GM18907 (cell line): Measurements from ENCODE around the gene PYGL.
"Not testable (repeated sequence)": the region's sequence is repeated elsewhere in the genome, so short reads cannot be mapped to it uniquely, and the experiment has no call there.

Experiments
- ATAC-seq: cut with Tn5 transposase; IDR thresholded peaks from one replicate; pipeline ENCODE4 v1.9.1; 2021; ENCODE audit warnings: mild to moderate bottlenecking, moderate library complexity; ENCODE audit not compliant: unreplicated experiment

Gene PYGL

GRCh38 chr14:50955373-50956043, 11.2 kb upstream of the PYGL start:
- no peak for ATAC-seq

GRCh38 chr14:50954811-50955372, 10.6 kb upstream of the PYGL start:
- no peak for ATAC-seq

- no peak for ATAC-seq
Measured at GRCh38 chr14:50953502-50953901, 9.2 kb upstream of the PYGL start.

GRCh38 chr14:50951032-50951431, 6.7 kb upstream of the PYGL start:
- no peak for ATAC-seq

GRCh38 chr14:50948205-50948604, 3.9 kb upstream of the PYGL start:
- ATAC-seq, result no peak

GRCh38 chr14:50947446-50947845, 3.2 kb upstream of the PYGL start:
- ATAC-seq, result no peak

GRCh38 chr14:50946234-50946935, 2.1 kb upstream of the PYGL start:
- no peak for ATAC-seq

GRCh38 chr14:50944647-50945413, 547 bp upstream of the PYGL start:
- ATAC-seq, result peak; percentile 21

- ATAC-seq, result no peak
Measured at GRCh38 chr14:50943261-50943942, 881 bp downstream of the PYGL start.

GRCh38 chr14:50941638-50942037, 2.6 kb downstream of the PYGL start:
- ATAC-seq, result not testable (repeated sequence)

- no peak for ATAC-seq
Measured at GRCh38 chr14:50941151-50941550, 3.1 kb downstream of the PYGL start.

- no peak for ATAC-seq
Measured at GRCh38 chr14:50937800-50938199, 6.5 kb downstream of the PYGL start.

GRCh38 chr14:50937325-50937724, 7.0 kb downstream of the PYGL start:
- ATAC-seq, result no peak

GRCh38 chr14:50936882-50937281, 7.4 kb downstream of the PYGL start:
- ATAC-seq, result no peak

GRCh38 chr14:50936016-50936340, 8.3 kb downstream of the PYGL start:
- no peak for ATAC-seq

GRCh38 chr14:50935126-50936015, 8.9 kb downstream of the PYGL start:
- ATAC-seq, result no peak

- ATAC-seq, result no peak
Measured at GRCh38 chr14:50932592-50933495, 11.4 kb downstream of the PYGL start.

- no peak for ATAC-seq
Measured at GRCh38 chr14:50932156-50932555, 12.1 kb downstream of the PYGL start.

GRCh38 chr14:50931559-50931958, 12.7 kb downstream of the PYGL start:
- no peak for ATAC-seq
